CD4-positive, alpha-beta memory T cell (primary cell): ENCODE results near the gene COG7. TPM values are rescaled to one million over a fixed set of nuclear protein-coding genes. Genes with fewer than 3 reads are reported as not detected.
"Not testable (repeated sequence)": the region's sequence is repeated elsewhere in the genome, so short reads cannot be mapped to it uniquely, and the experiment has no call there.

Experiments used
- CTCF ChIA-PET: fragments of 350-600 bp; sonication (Branson Sonifier 250); formaldehyde crosslinking; loops from one replicate; lab custom pipeline; 2021; ENCODE audit warnings: inconsistent platforms; ENCODE audit not compliant: partially characterized antibody; lab: Charles Lee
- POLR2A ChIA-PET: fragments of 350-600 bp; sonication (Branson Sonifier 250); formaldehyde crosslinking; loops from one replicate; lab custom pipeline; 2021; ENCODE audit not compliant: partially characterized antibody; lab: Charles Lee
- DNase-seq, 5 donors: peaks; one replicate each; pipeline versions ENCODE4 v3.0.0 to v3.0.0-alpha.2; 2020 to 2022; ENCODE audit warnings: mixed read lengths in 1 of 5
- H3K27ac ChIP-seq: one replicate; pipeline ENCODE4 v1.7.0; 2013; ENCODE audit warnings: low read depth, low read length
- H3K27me3 ChIP-seq: 2 replicates; pipeline ENCODE4 v1.7.0; 2013; ENCODE audit warnings: mild to moderate bottlenecking, low read length, moderate library complexity; ENCODE audit not compliant: insufficient read depth
- H3K36me3 ChIP-seq: 2 replicates; pipeline ENCODE4 v1.7.0; 2013; ENCODE audit warnings: mild to moderate bottlenecking, low read length, moderate library complexity; ENCODE audit not compliant: insufficient read depth
- H3K4me1 ChIP-seq: 2 replicates; pipeline ENCODE4 v1.7.0; 2013; ENCODE audit warnings: mild to moderate bottlenecking, low read length, moderate library complexity; ENCODE audit not compliant: insufficient read depth
- H3K4me3 ChIP-seq, 2 donors: one replicate each; pipeline ENCODE4 v1.7.0; 2013; ENCODE audit warnings: low read length in 2 of 2, mild to moderate bottlenecking in 1 of 2
- H3K9me3 ChIP-seq, 2 donors: one replicate each; pipeline ENCODE4 v1.7.0; 2013; ENCODE audit warnings: low read length in 2 of 2, control low read depth in 1 of 2; ENCODE audit not compliant: control insufficient read depth in 1 of 2
- H3K27ac Mint-ChIP-seq, 7 donors: one replicate each; pipeline ENCODE4 v1.8.0; 2020 to 2021; ENCODE audit warnings: mixed read lengths in 7 of 7, mild to moderate bottlenecking in 6 of 7, inconsistent platforms in 3 of 7, moderate library complexity in 3 of 7
- H3K27me3 Mint-ChIP-seq, 2 donors: one replicate each; pipeline ENCODE4 v1.8.0; 2020 to 2021; ENCODE audit warnings: mixed read lengths in 2 of 2
- H3K36me3 Mint-ChIP-seq, 2 donors: one replicate each; pipeline ENCODE4 v1.8.0; 2020 to 2021; ENCODE audit warnings: mixed read lengths in 2 of 2, inconsistent platforms in 1 of 2, mild to moderate bottlenecking in 1 of 2
- H3K4me1 Mint-ChIP-seq, 4 donors: one replicate each; pipeline ENCODE4 v1.8.0; 2020 to 2021; ENCODE audit warnings: mixed read lengths in 4 of 4, mild to moderate bottlenecking in 1 of 4
- H3K4me3 Mint-ChIP-seq, 8 donors: one replicate each; pipeline ENCODE4 v1.8.0; 2020 to 2021; ENCODE audit warnings: mixed read lengths in 8 of 8, mild to moderate bottlenecking in 7 of 8, moderate library complexity in 6 of 8, inconsistent platforms in 3 of 8
- H3K9me3 Mint-ChIP-seq, 8 donors: one replicate each; pipeline ENCODE4 v1.8.0; 2020 to 2021; ENCODE audit warnings: mixed read lengths in 8 of 8, mild to moderate bottlenecking in 5 of 8, inconsistent platforms in 3 of 8, moderate library complexity in 1 of 8
- intact Hi-C: fragments of 100-400 bp; cut with micrococcal nuclease; formaldehyde crosslinking; loops from one replicate; pipeline ENCODE4 v1.15.1; 2023
- polyA plus RNA-seq, 2 donors: library from polyadenylated mRNA; unstranded; fragments of 300-500 nt; fragmentation: Illumina TruSeq; gene quantifications; one replicate each; pipeline ENCODE4 v1.2.3, GENCODE V29; 2021
- total RNA-seq, 2 experiments: library from RNA; stranded (reverse); gene quantifications; one replicate each; pipeline ENCODE4 v1.2.3, GENCODE V29; 2021

COG7 gene
- total and polyA plus RNA-seq, 4 experiments from 2014 or later: 11.4 to 24.7 (median 16.3) TPM

- Histone ChIP-seq H3K27me3 (no peaks in the 10 kb centered on the region), H3K4me3 (no peak overlapping the region), H3K9me3 (no peaks in the 10 kb centered on the region), H3K27ac (no peak overlapping the region), H3K36me3 (no peaks in the 10 kb centered on the region), H3K4me1 (no peaks in the 10 kb centered on the region)
- Mint-ChIP-seq H3K9me3 (no peaks in the 10 kb centered on the region), H3K36me3 (no peaks in the 10 kb centered on the region), H3K4me1 (peaks cover 5 to 9% (median 7%) of the 10 kb centered on the region in 4 donors), H3K4me3 (no peak overlapping the region), H3K27ac (no peak overlapping the region), H3K27me3 (peaks cover 0 to 5% of the 10 kb centered on the region in 2 donors)
- POLR2A ChIA-PET: no interaction called here
- no peak for DNase-seq
- intact Hi-C loops: no loop called here
- CTCF ChIA-PET: no interaction called here
These were observed 85.0 kb downstream of the COG7 start for GRCh38 chr16:23367988-23368387.

- H3K4me3 ChIP-seq: no peak overlapping the region
- no peak overlapping the region for H3K4me3 Mint-ChIP-seq
- H3K27ac ChIP-seq: no peak overlapping the region
- H3K36me3 Mint-ChIP-seq: no peaks in the 10 kb centered on the region
- DNase-seq: no peak
- intact Hi-C loops: no loop called here
- no peak overlapping the region for H3K27ac Mint-ChIP-seq
- no peaks in the 10 kb centered on the region for H3K9me3 Mint-ChIP-seq
- ChIA-PET CTCF (no interaction called here), POLR2A (no interaction called here)
- H3K27me3 ChIP-seq: no peaks in the 10 kb centered on the region
- peaks cover 0 to 5% of the 10 kb centered on the region in 2 donors for H3K27me3 Mint-ChIP-seq
- no peaks in the 10 kb centered on the region for H3K9me3 ChIP-seq
- H3K36me3 ChIP-seq: no peaks in the 10 kb centered on the region
- H3K4me1 Mint-ChIP-seq: peaks cover 5 to 9% (median 7%) of the 10 kb centered on the region in 4 donors
- H3K4me1 ChIP-seq: no peaks in the 10 kb centered on the region
These were observed 85.4 kb downstream of the COG7 start for GRCh38 chr16:23367564-23367963.

GRCh38 chr16:23366341-23366740 is 86.6 kb downstream of the COG7 start:
- DNase-seq, H3K36me3 Mint-ChIP-seq, H3K27me3 Mint-ChIP-seq, H3K27ac Mint-ChIP-seq, H3K4me3 ChIP-seq, H3K4me3 Mint-ChIP-seq, H3K27ac ChIP-seq, H3K4me1 ChIP-seq, H3K36me3 ChIP-seq, H3K9me3 Mint-ChIP-seq, H3K9me3 ChIP-seq, intact Hi-C loops, H3K4me1 Mint-ChIP-seq, CTCF ChIA-PET, H3K27me3 ChIP-seq, POLR2A ChIA-PET: not testable (repeated sequence)

GRCh38 chr16:23365602-23366240 is 87.3 kb downstream of the COG7 start:
- H3K27me3 ChIP-seq: no peaks in the 10 kb centered on the region
- POLR2A ChIA-PET: no interaction called here
- intact Hi-C loops: no loop called here
- no peak for DNase-seq
- no peak overlapping the region for H3K27ac ChIP-seq
- Mint-ChIP-seq H3K4me1 (peaks cover 5 to 9% (median 7%) of the 10 kb centered on the region in 4 donors), H3K9me3 (no peaks in the 10 kb centered on the region), H3K36me3 (no peaks in the 10 kb centered on the region), H3K27ac (peak overlapping the region in 1 of 7 donors; percentile 48), H3K27me3 (peaks cover 0 to 9% of the 10 kb centered on the region in 2 donors), H3K4me3 (no peak overlapping the region)
- H3K4me1 ChIP-seq: no peaks in the 10 kb centered on the region
- H3K9me3 ChIP-seq: no peaks in the 10 kb centered on the region
- CTCF ChIA-PET: no interaction called here
- no peaks in the 10 kb centered on the region for H3K36me3 ChIP-seq
- no peak overlapping the region for H3K4me3 ChIP-seq

GRCh38 chr16:23362460-23363317 is 90.3 kb downstream of the COG7 start:
- Histone ChIP-seq H3K27me3 (no peaks in the 10 kb centered on the region), H3K9me3 (no peaks in the 10 kb centered on the region), H3K36me3 (no peaks in the 10 kb centered on the region), H3K4me1 (no peaks in the 10 kb centered on the region), H3K4me3 (no peak overlapping the region), H3K27ac (no peak overlapping the region)
- Mint-ChIP-seq H3K4me3 (no peak overlapping the region), H3K27me3 (peaks cover 2 to 8% of the 10 kb centered on the region in 2 donors), H3K4me1 (peaks cover 5 to 9% (median 7%) of the 10 kb centered on the region in 4 donors), H3K36me3 (no peaks in the 10 kb centered on the region), H3K9me3 (no peaks in the 10 kb centered on the region), H3K27ac (no peak overlapping the region)
- CTCF ChIA-PET: interaction anchor here (1.4 kb wide), 1 partner anchor 73 kb away, joined by 4 read pairs; no protein-coding TSS in a partner anchor
- no peak for DNase-seq
- intact Hi-C loops: no loop called here
- POLR2A ChIA-PET: no interaction called here

GRCh38 chr16:23359092-23359760 is 93.8 kb downstream of the COG7 start:
- H3K36me3 ChIP-seq: no peaks in the 10 kb centered on the region
- no peaks in the 10 kb centered on the region for H3K4me1 Mint-ChIP-seq
- H3K9me3 ChIP-seq: no peaks in the 10 kb centered on the region
- H3K27me3 ChIP-seq: no peaks in the 10 kb centered on the region
- ChIA-PET CTCF (no interaction called here), POLR2A (no interaction called here)
- no peak overlapping the region for H3K27ac ChIP-seq
- no peaks in the 10 kb centered on the region for H3K9me3 Mint-ChIP-seq
- no peak overlapping the region for H3K4me3 Mint-ChIP-seq
- H3K27me3 Mint-ChIP-seq: peaks cover 6 to 11% of the 10 kb centered on the region in 2 donors
- peak overlapping the region in 1 of 7 donors; percentile 10 for H3K27ac Mint-ChIP-seq
- DNase-seq: no peak
- H3K4me1 ChIP-seq: no peaks in the 10 kb centered on the region
- no peak overlapping the region for H3K4me3 ChIP-seq
- intact Hi-C loops: no loop called here
- H3K36me3 Mint-ChIP-seq: no peaks in the 10 kb centered on the region

GRCh38 chr16:23357761-23358290 is 95.2 kb downstream of the COG7 start:
- Histone ChIP-seq H3K4me3 (no peak overlapping the region), H3K27ac (no peak overlapping the region), H3K27me3 (no peaks in the 10 kb centered on the region), H3K36me3 (no peaks in the 10 kb centered on the region), H3K9me3 (no peaks in the 10 kb centered on the region), H3K4me1 (no peaks in the 10 kb centered on the region)
- no peak for DNase-seq
- intact Hi-C loops: no loop called here
- Mint-ChIP-seq H3K36me3 (no peaks in the 10 kb centered on the region), H3K27me3 (peaks cover 6 to 14% of the 10 kb centered on the region in 2 donors), H3K4me1 (no peaks in the 10 kb centered on the region), H3K9me3 (no peaks in the 10 kb centered on the region), H3K4me3 (no peak overlapping the region), H3K27ac (no peak overlapping the region)
- CTCF ChIA-PET: no interaction called here
- POLR2A ChIA-PET: no interaction called here
